HG02981 (cell line): ENCODE measurements around the gene KRTAP19-5.
"Not testable (repeated sequence)": the region's sequence is repeated elsewhere in the genome, so short reads cannot be mapped to it uniquely, and the experiment has no call there.

Experiments used
- ATAC-seq: cut with Tn5 transposase; IDR thresholded peaks from one replicate; pipeline ENCODE4 v1.9.1; 2021; ENCODE audit warnings: mild to moderate bottlenecking, moderate library complexity; ENCODE audit not compliant: unreplicated experiment

The KRTAP19-5 gene

GRCh38 chr21:30502041-30502440 is at the start of gene KRTAP19-5:
TSS of gene KRTAP19-5 (minus strand) at chr21:30502141. CDS start at chr21:30502090, 51 bp downstream.
- no peak for ATAC-seq

GRCh38 chr21:30541764-30542163 is 39.8 kb upstream of the KRTAP19-5 start, which contains the start of gene KRTAP19-6:
TSS of gene KRTAP19-6 (minus strand) at chr21:30541864. CDS start at chr21:30541833, 31 bp downstream.
- no peak for ATAC-seq

- ATAC-seq: no peak
Observed at GRCh38 chr21:30518876-30519275, 16.9 kb upstream of the KRTAP19-5 start.

DNA sequence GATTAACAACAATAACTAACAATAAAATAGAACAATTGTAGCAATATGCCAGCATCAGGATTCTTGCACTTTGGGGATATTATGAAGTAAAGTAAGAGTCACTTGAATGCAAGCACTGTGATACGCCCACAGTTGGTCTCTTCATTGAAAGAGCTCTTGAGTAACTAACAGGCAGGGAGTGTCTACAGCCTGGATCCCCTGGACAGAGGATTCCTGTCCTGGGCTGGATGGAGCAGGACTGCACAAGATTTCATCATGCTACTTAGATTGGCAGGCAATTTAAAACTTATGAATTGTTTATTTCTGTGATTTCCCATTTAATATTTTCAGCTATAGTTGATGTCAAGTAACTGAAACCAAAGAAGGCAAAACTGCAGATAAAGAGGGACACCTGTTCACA is 13.7 kb upstream of the KRTAP19-5 start:
- no peak for ATAC-seq

DNA sequence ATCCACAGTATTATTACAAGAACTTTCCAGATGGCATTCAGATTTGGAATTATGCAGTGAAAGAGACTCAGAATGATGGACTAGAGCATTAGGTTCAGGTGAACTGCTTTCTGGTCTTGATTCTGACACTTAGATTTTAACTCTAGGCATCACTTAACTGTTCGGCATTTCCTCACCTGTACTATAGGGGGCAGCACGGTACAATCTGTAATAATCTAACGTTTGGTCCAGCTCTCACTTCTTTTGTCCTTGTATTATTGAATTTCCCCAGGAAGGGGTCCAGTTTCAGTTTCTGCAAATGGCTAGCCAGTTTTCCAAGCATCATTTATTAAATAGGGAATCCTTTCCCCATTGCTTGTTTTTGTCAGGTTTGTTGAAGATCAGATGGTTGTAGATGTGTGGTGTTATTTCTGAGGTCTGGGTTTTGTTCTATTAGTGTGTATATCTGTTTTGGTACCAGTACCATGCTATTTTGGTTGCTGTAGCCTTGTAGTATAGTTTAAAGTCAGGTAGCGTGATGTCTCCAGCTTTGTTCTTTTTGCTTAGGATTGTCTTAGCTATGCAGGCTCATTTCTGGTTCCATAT is 3.8 kb upstream of the KRTAP19-5 start:
- ATAC-seq: not testable (repeated sequence)

DNA sequence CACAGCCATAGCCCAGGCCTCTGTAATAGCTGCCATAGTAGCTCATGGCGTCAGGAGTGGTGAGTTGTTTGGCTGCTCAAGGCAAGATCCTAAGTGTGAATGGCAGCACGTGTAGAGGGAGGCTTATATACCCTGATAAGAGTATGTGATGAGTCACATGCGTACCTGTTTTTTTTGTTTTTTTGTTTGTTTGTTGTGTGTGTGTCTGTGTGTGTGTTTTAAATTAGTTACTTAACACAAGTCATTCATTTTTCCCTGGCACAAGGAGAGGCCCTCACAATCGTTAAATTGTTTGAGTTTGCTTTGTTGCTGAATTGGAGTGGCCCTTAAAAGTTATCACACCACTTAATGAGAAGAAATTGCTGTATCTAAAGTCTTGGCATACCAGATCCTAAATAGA is 4.9 kb downstream of the KRTAP19-5 start, which contains the start of gene KRTAP19-4:
TSS of gene KRTAP19-4 (minus strand) at position 101 of the 400 bp plus-strand sequence. CDS start at position 46, 55 bp downstream.
- no peak for ATAC-seq

DNA sequence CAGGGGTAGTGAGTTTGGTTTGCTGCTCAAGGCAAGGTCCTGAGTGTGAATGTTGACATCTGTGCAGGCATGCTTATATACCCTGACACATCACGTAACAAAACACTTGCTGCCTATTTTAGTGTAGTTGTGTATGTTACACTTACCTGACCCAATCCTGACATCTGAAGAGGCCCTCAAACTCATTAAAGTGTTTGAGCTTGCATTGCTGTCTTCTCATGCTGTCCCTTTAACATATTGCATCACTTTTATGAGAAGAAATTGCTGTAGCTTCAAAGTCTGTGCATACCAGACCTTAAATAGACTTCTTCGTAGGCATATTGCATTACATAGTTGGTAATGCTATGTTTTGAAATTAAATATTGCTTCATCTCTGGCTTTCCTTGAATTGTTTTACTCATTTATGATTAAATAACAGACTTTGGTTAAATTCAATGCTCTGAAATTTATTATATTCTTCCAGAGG is 9.9 kb downstream of the KRTAP19-5 start, which contains the start of gene KRTAP19-3:
TSS of gene KRTAP19-3 (minus strand) at position 51 of the 466 bp plus-strand sequence. CDS start 56 bp downstream, outside the sequence.
- no peak for ATAC-seq

- no peak for ATAC-seq
Observed at GRCh38 chr21:30487336-30487735, 14.6 kb downstream of the KRTAP19-5 start, which contains the start of gene KRTAP19-2. TSS of gene KRTAP19-2 (minus strand) at chr21:30487436. CDS start at chr21:30487348, 88 bp downstream.

- ATAC-seq: no peak
Observed at GRCh38 chr21:30486180-30486579, 15.8 kb downstream of the KRTAP19-5 start.

DNA sequence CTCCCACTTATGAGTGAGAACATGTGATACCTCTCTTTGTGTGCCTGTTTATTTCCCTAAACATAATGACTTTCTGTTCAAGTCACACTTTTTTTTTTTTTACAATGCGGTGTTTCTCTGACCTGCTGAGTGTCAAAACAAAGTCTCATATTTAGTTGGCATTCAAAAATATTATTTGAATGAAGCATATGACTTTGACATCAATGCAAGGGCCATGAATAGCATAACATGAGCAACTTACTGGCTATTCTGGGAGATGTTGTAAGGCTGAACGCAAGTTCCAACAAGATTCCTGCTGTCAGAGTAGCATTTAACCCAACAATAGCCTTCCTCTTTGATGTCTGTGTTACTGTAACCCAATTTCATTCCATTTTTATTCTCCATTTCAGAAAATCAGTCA is 19.8 kb downstream of the KRTAP19-5 start:
- no peak for ATAC-seq

DNA sequence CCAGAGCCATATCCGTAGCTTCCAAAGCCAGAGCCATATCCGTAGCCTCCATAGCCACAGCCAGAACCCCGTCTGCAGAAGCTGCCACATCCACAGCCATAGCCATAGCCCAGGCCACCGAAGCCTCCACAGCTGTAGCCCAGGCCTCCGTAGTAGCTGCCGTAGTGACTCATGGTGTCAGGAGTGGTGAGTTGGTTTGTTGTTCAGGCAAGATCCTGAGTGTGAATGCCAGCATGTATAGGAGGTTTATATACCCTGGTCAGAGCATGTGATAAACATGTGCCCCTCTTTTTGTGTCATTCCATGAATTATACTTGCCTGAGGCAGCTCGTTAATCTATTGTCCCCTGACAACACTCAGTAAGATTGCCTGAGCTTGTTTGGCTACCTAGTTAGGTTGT is 21.8 kb downstream of the KRTAP19-5 start, which contains the start of gene KRTAP19-1:
TSS of gene KRTAP19-1 (minus strand) at position 223 of the 400 bp plus-strand sequence. CDS start at position 173, 50 bp downstream.
- no peak for ATAC-seq

DNA sequence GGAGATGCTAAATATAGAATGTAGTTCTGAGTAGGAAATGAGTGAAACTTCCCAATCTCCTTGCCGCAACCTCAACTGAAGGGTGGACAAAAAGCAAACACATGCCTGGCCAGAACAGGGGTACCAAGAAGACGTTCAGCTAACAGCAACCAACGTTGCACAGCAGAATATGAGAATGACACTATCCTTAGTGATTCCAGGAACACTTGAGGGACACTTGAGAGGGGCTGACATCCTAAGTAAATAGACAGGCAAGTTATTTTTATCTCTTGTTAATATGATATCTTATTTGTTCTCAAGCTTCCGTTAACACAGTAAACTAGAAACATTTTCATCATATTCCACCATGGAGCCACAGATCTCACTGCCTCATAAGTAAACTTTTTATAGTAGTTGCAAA is 22.7 kb downstream of the KRTAP19-5 start:
- no peak for ATAC-seq

DNA sequence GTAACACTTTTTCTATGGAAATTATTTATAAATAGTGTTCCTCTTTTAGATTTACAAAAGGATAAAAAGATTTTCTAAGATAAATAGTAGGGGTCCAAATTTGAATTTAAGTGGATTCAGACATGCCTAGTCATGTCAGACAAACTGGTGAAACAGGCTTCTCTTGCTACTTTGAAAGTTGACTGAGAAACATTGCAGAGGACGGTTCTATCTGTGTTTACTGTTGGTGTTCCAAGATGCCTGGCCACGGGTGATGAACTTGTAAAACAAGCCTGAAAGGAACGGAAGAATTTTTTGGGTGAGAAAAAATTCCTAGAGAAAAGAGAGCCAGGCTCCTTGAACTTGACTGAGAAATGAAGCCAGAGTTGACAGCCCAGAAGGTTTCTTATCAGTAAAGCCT is 23.9 kb downstream of the KRTAP19-5 start:
- no peak for ATAC-seq

GRCh38 chr21:30468900-30469714 is 32.8 kb downstream of the KRTAP19-5 start:
- ATAC-seq: no peak

GRCh38 chr21:30463713-30464112 is 38.2 kb downstream of the KRTAP19-5 start:
- no peak for ATAC-seq
